ENCODE data around the gene LRRN4. TPM values are rescaled to one million over a fixed set of nuclear protein-coding genes. Genes with fewer than 3 reads are reported as not detected.
A peak's percentile ranks its signal among the peaks of the same experiment; 100 is the strongest.

The LRRN4 gene
- total and polyA plus RNA-seq, 9 of the 15 experiments (the other 6 are each of a cell fraction or from before 2014, with no cell fraction given) = not detected

DNA sequence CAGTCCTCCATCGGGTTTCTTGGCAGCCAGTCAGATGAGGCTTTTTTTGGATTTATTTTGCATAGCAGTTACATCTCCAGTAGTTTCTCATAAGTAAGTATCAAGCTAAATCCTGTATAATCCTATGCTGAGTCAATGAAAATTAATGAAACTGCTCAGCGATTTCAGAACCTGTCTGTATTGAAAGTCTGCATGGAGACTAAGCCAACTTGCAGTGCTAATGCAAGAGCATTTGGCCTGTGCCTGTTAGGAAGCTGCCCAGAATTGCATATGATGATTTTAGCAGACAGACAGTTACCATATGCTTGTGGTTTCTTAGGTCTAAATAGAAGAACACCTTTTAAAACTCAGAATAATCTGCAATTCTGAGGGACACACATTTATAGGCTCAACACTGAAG, 25.2 kb upstream of the LRRN4 start (continued):
- TF ChIP-seq MBD1 (CRISPR knock-in tag; IDR thresholded peaks at IDR 0.05) = no peak

- WGBS (ENCODE audit: insufficient coverage, low coverage, missing lambda C conversion rate) = 10% methylated on average over 8 of the region's 8 CpGs
- H3K9me3 ChIP-seq (replicated peaks; ENCODE audit: control insufficient read depth, insufficient read depth, low read depth, low read length) = no peaks in the 10 kb centered on the region
- H3K27me3 ChIP-seq (ENCODE audit: control insufficient read depth in 2 of 2, insufficient read depth in 2 of 2, low read length in 2 of 2) = peaks cover 2 to 5% of the 10 kb centered on the region in 2 experiments; a peak in 2 of 5 replicates
- no peaks in the 10 kb centered on the region for H3K79me2 ChIP-seq (ENCODE audit: control insufficient read depth, insufficient read depth, low read length)
- peak; percentile 74 for FAIRE-seq
- no peak overlapping the region for H3K9ac ChIP-seq (ENCODE audit: insufficient read depth in 1 of 2, low read depth in 2 of 2, low read length in 2 of 2)
- DNase-seq (ENCODE audit: extremely low read depth in 1 of 4, low spot score in 3 of 4) = peak in 2 of 4 experiments; percentile 17 to 45
- no peak overlapping the region for H3K4me3 ChIP-seq
- ATAC-seq = peak; percentile 68
- H3K27ac ChIP-seq (ENCODE audit: extremely low read depth, low read depth, low read length) = no peak overlapping the region
- no TSS peak for BruUV-seq (replicated peaks)
- no peaks in the 10 kb centered on the region for H3K9me1 ChIP-seq (ENCODE audit: control insufficient read depth, insufficient read depth, low read length)
- peaks cover 0 to 9% of the 10 kb centered on the region in 2 experiments; a peak in 2 of 5 replicates for H3K4me1 ChIP-seq (replicated peaks in 1 of 2; ENCODE audit: control insufficient read depth in 2 of 2, insufficient read depth in 2 of 2, low read length in 2 of 2)
- no peak overlapping the region for H2AFZ ChIP-seq (ENCODE audit: low read depth, low read length)
- no peak overlapping the region for H3K4me2 ChIP-seq (ENCODE audit: insufficient read depth, low read length)
- ChIA-PET CTCF (ENCODE audit: low intra/inter-chr PET ratio) (interaction anchor here (3.3 kb wide), 1 partner anchor 546 kb away, joined by 36 read pairs; no protein-coding TSS in a partner anchor), POLR2A (no interaction called here)
- intact Hi-C loops (cut with micrococcal nuclease) = loop anchor here (5.0 to 10.0 kb wide), 2 partner anchors 121 to 288 kb away; partner anchors contain the start of genes MCM8 and TRMT6
- in situ Hi-C loops (cut with MboI) = loop anchor here (5.0 kb wide), 1 partner anchor 543 kb away; no protein-coding TSS in a partner anchor
- H4K20me1 ChIP-seq (replicated peaks; ENCODE audit: control insufficient read depth, insufficient read depth, low read length) = 0 out of 2 replicates have a peak, but pooled peaks cover 3% of the 10 kb centered on the region
- no peaks in the 10 kb centered on the region for H3K36me3 ChIP-seq (ENCODE audit: control insufficient read depth, insufficient read depth, low read length)
- TF ChIP-seq, protein P1, sequence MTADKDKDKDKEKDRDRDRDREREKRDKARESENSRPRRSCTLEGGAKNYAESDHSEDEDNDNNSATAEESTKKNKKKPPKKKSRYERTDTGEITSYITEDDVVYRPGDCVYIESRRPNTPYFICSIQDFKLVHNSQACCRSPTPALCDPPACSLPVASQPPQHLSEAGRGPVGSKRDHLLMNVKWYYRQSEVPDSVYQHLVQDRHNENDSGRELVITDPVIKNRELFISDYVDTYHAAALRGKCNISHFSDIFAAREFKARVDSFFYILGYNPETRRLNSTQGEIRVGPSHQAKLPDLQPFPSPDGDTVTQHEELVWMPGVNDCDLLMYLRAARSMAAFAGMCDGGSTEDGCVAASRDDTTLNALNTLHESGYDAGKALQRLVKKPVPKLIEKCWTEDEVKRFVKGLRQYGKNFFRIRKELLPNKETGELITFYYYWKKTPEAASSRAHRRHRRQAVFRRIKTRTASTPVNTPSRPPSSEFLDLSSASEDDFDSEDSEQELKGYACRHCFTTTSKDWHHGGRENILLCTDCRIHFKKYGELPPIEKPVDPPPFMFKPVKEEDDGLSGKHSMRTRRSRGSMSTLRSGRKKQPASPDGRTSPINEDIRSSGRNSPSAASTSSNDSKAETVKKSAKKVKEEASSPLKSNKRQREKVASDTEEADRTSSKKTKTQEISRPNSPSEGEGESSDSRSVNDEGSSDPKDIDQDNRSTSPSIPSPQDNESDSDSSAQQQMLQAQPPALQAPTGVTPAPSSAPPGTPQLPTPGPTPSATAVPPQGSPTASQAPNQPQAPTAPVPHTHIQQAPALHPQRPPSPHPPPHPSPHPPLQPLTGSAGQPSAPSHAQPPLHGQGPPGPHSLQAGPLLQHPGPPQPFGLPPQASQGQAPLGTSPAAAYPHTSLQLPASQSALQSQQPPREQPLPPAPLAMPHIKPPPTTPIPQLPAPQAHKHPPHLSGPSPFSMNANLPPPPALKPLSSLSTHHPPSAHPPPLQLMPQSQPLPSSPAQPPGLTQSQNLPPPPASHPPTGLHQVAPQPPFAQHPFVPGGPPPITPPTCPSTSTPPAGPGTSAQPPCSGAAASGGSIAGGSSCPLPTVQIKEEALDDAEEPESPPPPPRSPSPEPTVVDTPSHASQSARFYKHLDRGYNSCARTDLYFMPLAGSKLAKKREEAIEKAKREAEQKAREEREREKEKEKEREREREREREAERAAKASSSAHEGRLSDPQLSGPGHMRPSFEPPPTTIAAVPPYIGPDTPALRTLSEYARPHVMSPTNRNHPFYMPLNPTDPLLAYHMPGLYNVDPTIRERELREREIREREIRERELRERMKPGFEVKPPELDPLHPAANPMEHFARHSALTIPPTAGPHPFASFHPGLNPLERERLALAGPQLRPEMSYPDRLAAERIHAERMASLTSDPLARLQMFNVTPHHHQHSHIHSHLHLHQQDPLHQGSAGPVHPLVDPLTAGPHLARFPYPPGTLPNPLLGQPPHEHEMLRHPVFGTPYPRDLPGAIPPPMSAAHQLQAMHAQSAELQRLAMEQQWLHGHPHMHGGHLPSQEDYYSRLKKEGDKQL (CRISPR knock-in tag; IDR thresholded peaks at IDR 0.05; ENCODE audit: borderline replicate concordance) = no peak
- peak; percentile 35; the same call in 1 of the 2 replicates for TF ChIP-seq NFE2L1 (tag; IDR thresholded peaks at IDR 0.05; ENCODE audit: borderline replicate concordance, low read depth)
- TF ChIP-seq ZNF57 (CRISPR knock-in tag; IDR thresholded peaks at IDR 0.05) = no peak
- TF ChIP-seq RFX5 (IDR thresholded peaks at IDR 0.05; ENCODE audit: low read depth, low read length) = no peak
- TF ChIP-seq RCOR1 (IDR thresholded peaks at IDR 0.05; ENCODE audit: borderline replicate concordance in 1 of 2, low read depth in 2 of 2, low read length in 2 of 2) = 0 out of 4 replicates have a peak, but pooled peaks of 1 of the 2 experiments have one; percentile 8
- TF ChIP-seq MAFF (IDR thresholded peaks at IDR 0.05; ENCODE audit: low read length) = peak; percentile 63
- no peak for TF ChIP-seq RFX1 (IDR thresholded peaks at IDR 0.05)
Measured at GRCh38 chr20:6075428-6076219, 21.8 kb upstream of the LRRN4 start.
